Measurements from ENCODE around the gene MAML3. TPM values are rescaled to one million over a fixed set of nuclear protein-coding genes. Genes with fewer than 3 reads are reported as not detected.
A peak's percentile ranks its signal among the peaks of the same experiment; 100 is the strongest.

The MAML3 gene
- total RNA-seq, 4 donors from 2014 or later, result 2.4 to 50.5 (median 17.8) TPM

DNA sequence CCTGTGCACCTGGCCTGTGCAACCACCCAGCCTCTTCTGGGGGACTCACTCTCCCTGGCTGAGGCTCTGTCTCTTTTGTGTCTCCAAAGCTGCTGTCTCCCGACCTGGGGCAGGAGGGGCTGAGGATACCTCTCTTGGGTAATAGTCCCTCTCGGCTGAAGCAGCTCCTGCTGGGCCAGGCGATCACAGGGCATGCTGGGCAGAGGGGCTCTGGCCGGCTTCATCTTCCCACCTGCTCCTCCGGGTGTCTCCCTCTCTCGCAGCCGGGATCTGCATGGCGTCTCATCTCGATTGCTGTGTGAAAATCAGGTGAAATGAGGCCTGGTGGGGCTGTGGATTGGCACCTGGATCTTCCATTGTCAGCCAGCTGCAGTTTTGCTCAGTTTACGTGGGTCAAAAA lies 435.2 kb downstream of the MAML3 start:
- TF ChIP-seq, protein P1, sequence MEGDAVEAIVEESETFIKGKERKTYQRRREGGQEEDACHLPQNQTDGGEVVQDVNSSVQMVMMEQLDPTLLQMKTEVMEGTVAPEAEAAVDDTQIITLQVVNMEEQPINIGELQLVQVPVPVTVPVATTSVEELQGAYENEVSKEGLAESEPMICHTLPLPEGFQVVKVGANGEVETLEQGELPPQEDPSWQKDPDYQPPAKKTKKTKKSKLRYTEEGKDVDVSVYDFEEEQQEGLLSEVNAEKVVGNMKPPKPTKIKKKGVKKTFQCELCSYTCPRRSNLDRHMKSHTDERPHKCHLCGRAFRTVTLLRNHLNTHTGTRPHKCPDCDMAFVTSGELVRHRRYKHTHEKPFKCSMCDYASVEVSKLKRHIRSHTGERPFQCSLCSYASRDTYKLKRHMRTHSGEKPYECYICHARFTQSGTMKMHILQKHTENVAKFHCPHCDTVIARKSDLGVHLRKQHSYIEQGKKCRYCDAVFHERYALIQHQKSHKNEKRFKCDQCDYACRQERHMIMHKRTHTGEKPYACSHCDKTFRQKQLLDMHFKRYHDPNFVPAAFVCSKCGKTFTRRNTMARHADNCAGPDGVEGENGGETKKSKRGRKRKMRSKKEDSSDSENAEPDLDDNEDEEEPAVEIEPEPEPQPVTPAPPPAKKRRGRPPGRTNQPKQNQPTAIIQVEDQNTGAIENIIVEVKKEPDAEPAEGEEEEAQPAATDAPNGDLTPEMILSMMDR (IDR thresholded peaks at IDR 0.05), result no peak
- TF ChIP-seq POLR2A (IDR thresholded peaks at IDR 0.05), result no peak
- H3K27me3 ChIP-seq, result no peaks in the 10 kb centered on the region
- H3K9me3 ChIP-seq, result no peaks in the 10 kb centered on the region
- DNase-seq, result no peak
- H3K36me3 ChIP-seq, result no peaks in the 10 kb centered on the region
- intact Hi-C loops (cut with DNase I; ENCODE audit: low total_unique reads), result no loop called here
- no peaks in the 10 kb centered on the region for H3K4me1 ChIP-seq
- no peak overlapping the region for H3K27ac ChIP-seq
- H3K4me3 ChIP-seq, result no peak overlapping the region

DNA sequence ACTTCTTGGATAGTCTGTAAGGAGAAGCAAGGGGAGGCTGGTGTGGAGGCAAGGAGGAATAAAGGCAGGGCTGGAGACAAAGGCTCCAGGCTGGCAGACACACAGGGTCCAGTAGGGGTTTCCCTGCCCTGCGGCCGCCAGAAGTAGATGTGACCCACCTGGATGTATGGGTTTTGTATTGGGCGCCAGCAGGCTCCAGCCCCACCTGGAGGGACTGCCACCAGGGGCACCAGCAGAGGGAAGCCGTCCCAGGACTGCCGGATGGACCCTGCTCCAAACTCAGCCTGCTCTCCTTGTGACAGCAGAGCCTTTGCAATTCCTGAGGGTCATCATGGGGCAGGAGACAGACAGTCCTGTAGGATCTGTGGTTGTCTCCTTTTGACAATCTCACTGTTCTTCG lies 435.6 kb downstream of the MAML3 start:
- DNase-seq, result no peak
- no peaks in the 10 kb centered on the region for H3K4me1 ChIP-seq
- TF ChIP-seq, protein P1 (IDR thresholded peaks at IDR 0.05), result no peak
- no peak for TF ChIP-seq POLR2A (IDR thresholded peaks at IDR 0.05)
- no peak overlapping the region for H3K27ac ChIP-seq
- no peaks in the 10 kb centered on the region for H3K36me3 ChIP-seq
- H3K9me3 ChIP-seq, result no peaks in the 10 kb centered on the region
- intact Hi-C loops (cut with DNase I; ENCODE audit: low total_unique reads), result no loop called here
- no peaks in the 10 kb centered on the region for H3K27me3 ChIP-seq
- H3K4me3 ChIP-seq, result no peak overlapping the region

- H3K9me3 ChIP-seq, result no peaks in the 10 kb centered on the region
- no peaks in the 10 kb centered on the region for H3K36me3 ChIP-seq
- H3K27me3 ChIP-seq, result no peaks in the 10 kb centered on the region
- TF ChIP-seq POLR2A (IDR thresholded peaks at IDR 0.05), result no peak
- TF ChIP-seq, protein P1 (IDR thresholded peaks at IDR 0.05), result no peak
- no peak overlapping the region for H3K4me3 ChIP-seq
- intact Hi-C loops (cut with DNase I; ENCODE audit: low total_unique reads), result no loop called here
- H3K4me1 ChIP-seq, result no peaks in the 10 kb centered on the region
- no peak for DNase-seq
- H3K27ac ChIP-seq, result peak overlapping the region; percentile 30 to 31
Measured at GRCh38 chr4:139715746-139716391, 438.1 kb downstream of the MAML3 start.

GRCh38 chr4:139712882-139713281 lies 441.1 kb downstream of the MAML3 start:
- Histone ChIP-seq H3K27me3 (no peaks in the 10 kb centered on the region), H3K4me3 (no peak overlapping the region), H3K36me3 (no peaks in the 10 kb centered on the region), H3K4me1 (no peaks in the 10 kb centered on the region), H3K9me3 (no peaks in the 10 kb centered on the region), H3K27ac (peak overlapping the region; percentile 31 to 53)
- TF ChIP-seq, protein P1 (IDR thresholded peaks at IDR 0.05), result no peak
- TF ChIP-seq POLR2A (IDR thresholded peaks at IDR 0.05), result no peak
- intact Hi-C loops (cut with DNase I; ENCODE audit: low total_unique reads), result no loop called here
- DNase-seq, result no peak

GRCh38 chr4:139711461-139711860 lies 442.5 kb downstream of the MAML3 start:
- H3K4me3 ChIP-seq, result no peak overlapping the region
- no peaks in the 10 kb centered on the region for H3K9me3 ChIP-seq
- H3K27me3 ChIP-seq, result no peaks in the 10 kb centered on the region
- TF ChIP-seq, protein P1 (IDR thresholded peaks at IDR 0.05), result no peak
- no peak for TF ChIP-seq POLR2A (IDR thresholded peaks at IDR 0.05)
- H3K36me3 ChIP-seq, result no peaks in the 10 kb centered on the region
- peak in 1 of 2 donors; percentile 36 for DNase-seq
- intact Hi-C loops (cut with DNase I; ENCODE audit: low total_unique reads), result no loop called here
- peak overlapping the region; percentile 27 to 37 for H3K27ac ChIP-seq
- H3K4me1 ChIP-seq, result no peaks in the 10 kb centered on the region

Measured in uterus (tissue), 4 donors.